Spleen (tissue), 3 donors: ENCODE results near the gene FADS2.

ENCODE experiments used
- POLR2A ChIP-seq, 3 donors: fragments of 450-650 bp; IDR thresholded peaks; one replicate each; pipeline ENCODE4 v1.5.1; 2017; ENCODE audit warnings: antibody characterized with exemption in 3 of 3, mild to moderate bottlenecking in 1 of 3
- POLR2AphosphoS5 ChIP-seq, 3 donors: sonication (generic); formaldehyde crosslinking; IDR thresholded peaks; one replicate each; pipeline ENCODE4 v1.5.1; 2017; ENCODE audit warnings: antibody characterized with exemption in 3 of 3

DNA sequence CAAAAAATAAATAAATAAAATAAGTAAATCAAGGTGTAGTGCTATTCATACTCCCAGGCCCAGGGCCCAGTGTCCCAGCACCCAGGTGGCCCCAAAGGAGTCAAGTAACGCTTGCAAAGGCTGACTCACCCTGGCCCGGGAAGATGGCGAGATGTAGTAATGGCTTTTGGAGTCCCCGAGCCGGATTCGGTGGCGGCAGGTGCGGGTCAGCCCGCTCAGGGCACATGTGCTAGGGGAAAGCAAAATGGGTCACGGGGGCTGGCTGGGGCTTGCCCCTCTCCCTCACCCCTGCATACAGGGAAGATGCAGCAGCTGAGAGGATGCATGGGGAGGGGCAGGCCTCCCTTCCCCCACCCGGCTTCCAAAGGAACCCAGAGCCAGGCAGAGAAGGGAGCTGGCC lies 74.2 kb downstream of the FADS2 start:
- TF ChIP-seq POLR2A (IDR thresholded peaks at IDR 0.05) (no peak), POLR2AphosphoS5 (IDR thresholded peaks at IDR 0.05) (no peak)
